OCI-M1 (cell line): ENCODE data around the gene BCAT1.
"Not testable (repeated sequence)": the region's sequence is repeated elsewhere in the genome, so short reads cannot be mapped to it uniquely, and the experiment has no call there.

Experiments
- DNase-seq: peaks from one replicate; lab custom pipeline; 2025; lab: John Stamatoyannopoulos, UW

Gene BCAT1

DNA sequence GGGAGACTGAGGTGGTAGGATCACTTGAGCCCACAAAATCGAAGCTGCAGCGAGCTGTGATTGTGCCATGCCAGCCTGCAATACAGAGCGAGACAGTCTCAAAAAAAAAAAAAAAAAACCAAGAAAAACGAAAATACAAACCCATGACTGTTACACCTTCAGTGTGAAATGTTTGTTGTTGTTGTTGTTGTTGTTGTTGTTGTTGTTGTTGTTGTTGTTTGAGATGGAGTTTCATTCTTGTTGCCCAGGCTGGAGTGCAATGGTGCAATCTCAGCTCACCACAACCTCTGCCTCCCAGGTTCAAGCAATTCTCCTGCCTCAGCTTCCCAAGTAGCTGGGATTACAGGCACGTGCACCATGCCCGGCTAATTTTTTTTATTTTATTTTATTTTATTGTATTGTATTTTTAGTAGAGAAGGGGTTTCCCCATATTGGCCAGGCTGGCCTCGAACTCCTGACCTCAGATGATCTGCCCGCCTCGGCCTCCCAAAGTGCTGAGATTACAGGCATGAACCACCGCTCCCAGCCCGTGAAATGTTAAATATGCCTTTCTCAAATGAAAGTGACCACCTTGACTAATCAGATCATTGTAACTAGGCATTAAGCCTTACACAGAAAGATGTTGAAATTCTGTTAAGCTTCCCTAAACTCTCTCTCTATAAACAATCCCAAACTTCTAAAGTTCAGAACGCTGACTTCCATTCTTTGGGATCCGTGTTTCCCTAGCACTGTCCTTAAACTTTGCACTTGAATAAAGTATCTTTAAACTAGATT, 20.2 kb downstream of the BCAT1 start:
- DNase-seq = not testable (repeated sequence)

- no peak for DNase-seq
These were observed 20.8 kb downstream of the BCAT1 start for GRCh38 chr12:24928131-24928530.

GRCh38 chr12:24926080-24926479, 22.8 kb downstream of the BCAT1 start:
- not testable (repeated sequence) for DNase-seq

- no peak for DNase-seq
These were observed 26.8 kb downstream of the BCAT1 start for GRCh38 chr12:24922090-24922489.

DNA sequence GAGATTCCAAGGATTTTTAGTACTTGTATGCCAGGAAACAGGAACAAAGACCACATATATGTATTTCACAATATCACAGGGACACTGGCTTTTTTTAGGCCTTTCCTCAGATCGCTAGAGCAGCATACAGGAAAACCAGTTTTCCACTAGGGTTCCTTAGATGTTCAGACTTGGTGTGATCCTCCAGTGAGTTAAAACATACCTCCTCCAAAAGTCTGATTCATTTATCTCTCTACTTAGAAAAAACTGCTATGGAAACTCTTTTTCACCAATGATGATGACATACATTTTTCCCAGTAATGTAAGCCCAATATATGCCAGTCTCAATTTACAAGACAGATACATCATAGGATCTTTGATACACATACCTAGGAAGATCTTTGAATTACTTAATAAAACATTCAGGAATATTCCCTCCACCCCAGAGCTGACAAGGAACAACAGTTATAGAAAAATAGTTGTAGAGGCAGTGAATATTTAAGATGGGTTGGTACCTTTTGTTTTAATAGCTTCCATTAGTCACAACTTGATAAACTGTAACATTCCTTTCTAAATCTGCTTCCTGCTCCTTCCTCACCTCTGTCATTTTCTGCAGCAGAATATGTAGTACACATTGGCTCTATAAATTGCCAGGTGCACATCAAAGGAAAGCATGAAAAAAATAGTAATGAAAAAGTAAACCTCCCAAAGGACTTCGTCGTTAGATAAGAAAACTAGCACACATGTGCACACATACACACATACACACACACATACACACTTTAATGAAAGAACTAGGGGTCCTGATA, 27.5 kb downstream of the BCAT1 start:
- no peak for DNase-seq

DNA sequence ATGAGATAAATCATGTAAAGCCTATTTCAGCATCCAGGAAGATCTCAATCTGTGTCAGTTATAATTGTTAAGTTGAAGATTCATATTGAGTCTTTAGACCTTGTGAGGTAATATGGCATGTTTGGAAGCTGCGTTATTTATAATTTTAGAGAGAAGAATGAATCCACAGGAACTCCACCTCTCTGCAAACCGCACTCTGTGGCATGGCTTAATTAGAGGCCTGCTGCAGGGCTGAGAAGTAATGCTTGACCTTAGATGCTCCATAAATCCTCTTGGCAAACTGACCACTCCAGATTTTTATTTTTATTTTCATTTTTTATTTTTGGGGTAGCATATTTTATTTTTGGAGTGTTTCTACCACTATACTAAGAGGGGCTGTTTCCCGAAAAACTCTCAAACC, 28.8 kb downstream of the BCAT1 start:
- no peak for DNase-seq

DNA sequence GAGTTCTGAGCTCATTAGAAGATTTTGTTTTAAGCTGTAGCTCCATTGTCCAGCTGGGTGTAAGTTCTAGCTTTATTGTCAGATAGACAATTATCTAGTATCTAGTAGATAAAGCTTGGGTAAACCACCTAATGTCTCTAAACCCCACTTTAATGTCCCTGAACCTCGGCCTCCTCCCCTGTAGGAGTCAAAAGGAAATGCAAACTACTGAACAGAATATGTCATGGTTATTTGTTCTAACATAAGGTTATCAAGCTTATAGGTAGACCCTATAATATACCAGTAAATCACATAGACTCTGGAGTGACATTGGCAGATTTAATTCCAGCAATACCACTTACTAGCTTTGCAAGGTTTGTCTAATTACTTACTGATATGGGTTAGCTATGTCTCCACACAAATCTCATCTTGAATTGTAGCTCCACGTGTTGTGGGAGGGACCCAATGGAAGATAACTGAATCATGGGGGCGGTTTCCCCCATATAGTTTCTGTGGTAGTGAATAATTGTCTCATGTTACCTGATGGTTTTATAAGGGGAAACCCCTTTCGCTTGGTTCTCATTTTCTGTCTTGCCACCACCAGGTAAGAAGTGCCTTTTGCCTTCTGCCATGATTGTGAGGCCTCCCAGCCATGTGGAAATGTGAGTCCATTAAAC, 29.4 kb downstream of the BCAT1 start:
- no peak for DNase-seq

- no peak for DNase-seq
These were observed 30.3 kb downstream of the BCAT1 start for GRCh38 chr12:24918596-24918995.

DNA sequence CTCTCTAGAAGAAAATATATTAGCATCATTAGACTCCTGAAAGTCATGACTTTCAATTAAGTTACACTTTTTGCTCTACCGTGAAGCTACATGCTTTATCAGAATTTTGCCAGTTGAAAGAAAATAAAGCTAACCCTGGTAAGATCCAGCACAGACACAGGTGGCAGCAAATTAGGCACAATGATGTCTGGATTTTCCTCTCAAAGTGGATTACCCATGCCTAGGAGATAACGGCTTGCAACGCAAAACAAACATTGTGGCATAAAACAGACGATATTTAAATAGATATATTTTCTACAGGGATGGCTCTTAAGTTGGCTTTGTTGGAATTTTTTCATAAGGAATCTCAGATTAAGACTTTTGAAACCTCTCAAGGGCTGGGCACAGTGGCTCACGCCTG, 33.4 kb downstream of the BCAT1 start:
- DNase-seq = no peak

DNA sequence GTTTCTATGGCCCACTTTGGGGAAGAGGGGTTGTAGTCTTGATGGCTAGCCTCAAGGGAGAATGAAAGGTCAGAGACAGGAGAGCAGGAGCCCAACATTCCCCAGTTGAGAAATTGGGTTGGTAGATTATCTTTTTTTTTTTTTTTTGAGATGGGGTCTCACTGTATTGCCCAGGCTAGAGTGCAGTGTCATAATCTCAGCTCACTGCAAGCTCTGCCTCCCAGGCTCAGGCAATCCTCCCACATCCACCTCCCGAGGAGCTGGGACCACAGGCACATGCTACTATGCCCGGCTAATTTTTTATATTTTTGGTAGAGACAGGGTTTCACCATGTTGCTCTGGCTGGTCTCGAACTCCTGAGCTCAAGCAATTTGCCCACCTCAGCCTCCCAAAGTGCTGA, 34.9 kb downstream of the BCAT1 start:
- DNase-seq = no peak

DNA sequence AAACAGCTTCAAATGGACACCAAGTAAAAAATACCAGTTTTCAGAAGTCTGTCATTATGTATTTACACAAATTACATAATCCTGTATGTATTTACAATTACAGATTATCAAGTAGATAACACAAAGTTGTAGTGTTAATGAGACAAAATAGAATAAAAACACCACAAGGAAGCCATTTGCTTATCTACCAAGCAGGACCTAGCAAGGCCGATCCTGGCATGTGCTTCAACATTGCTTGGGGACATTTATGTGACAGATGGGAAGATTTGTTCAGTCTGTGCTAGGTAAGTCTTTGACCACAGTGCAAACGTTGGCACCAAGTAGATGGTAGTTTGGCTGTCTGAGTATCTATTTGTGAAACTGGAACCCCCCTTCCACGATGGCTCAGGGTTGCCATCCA, 35.8 kb downstream of the BCAT1 start:
- DNase-seq = no peak

DNA sequence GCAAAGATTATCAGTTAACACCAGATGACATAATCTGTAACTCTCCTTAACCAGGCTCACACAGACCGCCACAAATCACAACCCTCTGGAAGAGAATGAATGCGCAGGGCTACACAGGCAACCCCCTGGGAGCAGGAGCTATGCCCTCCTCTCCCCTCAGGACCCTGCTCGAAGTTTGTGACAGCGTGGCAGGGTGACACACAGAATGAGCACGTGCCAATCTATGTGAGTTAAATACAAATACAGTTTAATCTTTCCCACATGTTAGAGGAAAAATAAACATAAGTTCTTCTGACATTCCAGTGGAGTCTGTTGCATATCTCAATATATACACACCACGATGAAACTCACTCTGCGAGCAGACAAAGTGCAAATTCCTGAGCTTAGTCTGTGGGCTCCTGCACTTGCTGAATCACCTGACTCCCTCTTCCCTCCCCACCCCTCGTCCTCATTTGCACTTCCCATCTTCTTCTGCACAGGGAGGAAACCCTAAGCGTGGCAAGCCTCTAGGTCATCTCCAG, 37.6 kb downstream of the BCAT1 start:
- DNase-seq = peak; percentile 34

GRCh38 chr12:24910192-24910591, 38.7 kb downstream of the BCAT1 start:
- DNase-seq = not testable (repeated sequence)

GRCh38 chr12:24909667-24910066, 39.2 kb downstream of the BCAT1 start:
- peak; percentile 13 for DNase-seq

DNA sequence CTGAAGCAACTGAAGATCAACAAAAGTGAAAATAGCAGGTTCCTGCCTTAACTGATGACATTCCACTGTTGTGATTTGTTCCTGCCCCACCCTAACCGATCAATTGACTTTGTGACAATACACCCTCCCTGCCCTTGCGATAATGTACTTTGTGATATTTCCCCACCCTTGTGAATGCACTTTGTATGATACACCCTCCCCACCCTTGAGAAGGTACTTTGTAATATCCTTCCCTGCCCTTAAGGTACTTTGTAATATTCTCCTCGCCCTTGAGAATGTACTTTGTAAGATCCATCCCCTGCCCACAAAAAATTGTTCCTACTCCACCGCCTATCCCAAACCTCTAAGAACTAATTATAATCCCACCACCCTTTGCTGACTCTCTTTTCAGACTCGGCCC, 41.4 kb downstream of the BCAT1 start:
- DNase-seq = no peak

- no peak for DNase-seq
These were observed 42.8 kb downstream of the BCAT1 start for GRCh38 chr12:24906141-24906540.

DNA sequence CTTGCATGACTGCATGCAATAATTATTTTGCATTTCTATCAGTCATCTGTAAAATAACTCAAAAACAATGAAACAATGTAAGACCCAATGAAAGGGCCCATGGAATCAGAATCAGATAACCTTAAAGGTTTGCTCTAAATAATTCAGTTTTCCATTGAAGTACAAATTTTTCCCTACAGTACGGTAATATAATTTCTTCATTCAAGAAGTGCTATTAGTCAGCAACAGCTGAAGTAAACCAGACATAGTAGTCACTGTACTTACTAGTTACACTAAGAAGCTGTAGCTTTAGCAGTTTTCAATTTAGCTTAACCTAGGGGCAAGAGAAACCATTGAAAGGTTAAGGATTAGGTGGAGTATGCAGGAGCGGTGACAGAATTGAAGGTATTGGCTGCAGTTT, 43.5 kb downstream of the BCAT1 start:
- DNase-seq = no peak

DNA sequence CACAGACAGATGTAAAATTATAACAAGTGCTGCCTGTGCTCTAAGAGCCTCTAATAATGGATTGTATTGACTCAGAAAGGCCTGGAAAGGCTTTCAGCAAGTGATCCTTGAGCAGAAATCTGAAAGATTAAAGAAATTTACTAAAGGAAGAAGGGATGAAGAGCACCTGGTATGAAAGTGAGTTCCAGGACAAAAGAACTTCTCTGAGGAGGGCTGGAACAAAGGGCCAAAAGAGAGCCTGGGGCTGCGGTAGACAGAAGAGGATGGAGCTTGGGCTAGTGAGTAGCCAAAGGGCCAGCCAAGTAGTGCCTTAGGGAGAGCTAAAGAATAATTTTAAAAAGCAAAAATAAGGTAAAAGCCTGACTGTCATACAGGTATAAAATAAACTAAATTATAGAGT, 44.0 kb downstream of the BCAT1 start:
- DNase-seq = no peak

- DNase-seq = peak; percentile 86
These were observed 45.4 kb downstream of the BCAT1 start for GRCh38 chr12:24903329-24904088.

GRCh38 chr12:24902511-24903328, 46.2 kb downstream of the BCAT1 start:
- no peak for DNase-seq
